Thoracic aorta (tissue), 2 donors: ENCODE data around the gene LTBP1. TPM values are rescaled to one million over a fixed set of nuclear protein-coding genes. Genes with fewer than 3 reads are reported as not detected.
A peak's percentile ranks its signal among the peaks of the same experiment; 100 is the strongest.

Experiments
- ATAC-seq: fragments of 150-250 bp; one replicate; pipeline ENCODE4 v1.8.0; 2017; ENCODE audit warnings: low read depth; ENCODE audit not compliant: insufficient number of reproducible peaks, low FRiP score
- DNase-seq: peaks from one replicate; pipeline ENCODE4 v3.0.0-alpha.2; 2020; ENCODE audit warnings: low spot score
- H3K27ac ChIP-seq, 2 donors: fragments of 200-600 bp; sonication (generic); 1 replicate in 1 of 2; 2 replicates in 1 of 2; pipeline ENCODE4 v1.5.1; 2016; ENCODE audit warnings: mild to moderate bottlenecking in 2 of 2, moderate library complexity in 2 of 2
- H3K27me3 ChIP-seq: fragments of 200-600 bp; sonication (generic); replicated peaks from 2 replicates; pipeline ENCODE4 v1.6.0; 2016; ENCODE audit warnings: mild to moderate bottlenecking; ENCODE audit not compliant: insufficient read depth
- H3K36me3 ChIP-seq: fragments of 200-600 bp; sonication (generic); one replicate; pipeline ENCODE4 v1.5.1; 2016
- H3K4me1 ChIP-seq, 2 donors: fragments of 200-600 bp; sonication (generic); 1 replicate in 1 of 2; 2 replicates in 1 of 2; pipeline versions ENCODE4 v1.5.1 to v1.6.0; 2016; ENCODE audit warnings: low read depth in 2 of 2, mild to moderate bottlenecking in 1 of 2; ENCODE audit not compliant: control insufficient read depth in 1 of 2
- H3K4me3 ChIP-seq: fragments of 200-600 bp; sonication (generic); 2 replicates; pipeline ENCODE4 v1.5.1; 2016; ENCODE audit warnings: mild to moderate bottlenecking
- H3K9me3 ChIP-seq: fragments of 200-600 bp; sonication (generic); 2 replicates; pipeline ENCODE4 v1.5.1; 2016
- total RNA-seq, 2 donors: library from RNA; depleted of rRNA; stranded (reverse); fragments of >200 nt; gene quantifications; one replicate each; pipeline versions ENCODE4 v1.1.0 to v1.2.3, GENCODE V29; 2016
- TF ChIP-seq, protein P1 (sequence below): fragments of 200-600 bp; sonication (generic); IDR thresholded peaks from one replicate; pipeline ENCODE4 v1.5.1; 2019; ENCODE audit warnings: antibody characterized with exemption

The LTBP1 gene
- total RNA-seq, 2 donors from 2014 or later = 584 to 786 TPM

DNA sequence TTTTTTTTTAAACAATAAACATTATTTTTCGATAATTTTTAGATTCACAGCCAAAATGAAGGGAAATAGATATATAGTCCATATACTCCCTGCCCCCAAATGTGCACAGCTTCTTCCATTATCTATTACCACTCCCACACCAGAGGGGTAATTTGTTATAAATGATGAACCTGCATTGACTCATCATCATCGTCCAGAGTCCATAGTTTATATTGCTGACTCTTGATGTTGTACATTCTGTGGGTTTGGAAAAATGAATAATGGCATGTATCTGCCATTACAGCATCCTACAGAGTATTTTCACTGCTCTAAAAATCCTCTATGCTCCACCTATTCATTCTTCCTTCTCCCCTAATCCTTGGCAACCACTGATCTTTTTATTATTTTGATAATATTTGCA lies 121.5 kb downstream of the LTBP1 start:
- Histone ChIP-seq H3K4me1 (peaks cover 21 to 85% of the 10 kb centered on the region in 2 donors), H3K9me3 (no peaks in the 10 kb centered on the region)
- TF ChIP-seq, protein P1, sequence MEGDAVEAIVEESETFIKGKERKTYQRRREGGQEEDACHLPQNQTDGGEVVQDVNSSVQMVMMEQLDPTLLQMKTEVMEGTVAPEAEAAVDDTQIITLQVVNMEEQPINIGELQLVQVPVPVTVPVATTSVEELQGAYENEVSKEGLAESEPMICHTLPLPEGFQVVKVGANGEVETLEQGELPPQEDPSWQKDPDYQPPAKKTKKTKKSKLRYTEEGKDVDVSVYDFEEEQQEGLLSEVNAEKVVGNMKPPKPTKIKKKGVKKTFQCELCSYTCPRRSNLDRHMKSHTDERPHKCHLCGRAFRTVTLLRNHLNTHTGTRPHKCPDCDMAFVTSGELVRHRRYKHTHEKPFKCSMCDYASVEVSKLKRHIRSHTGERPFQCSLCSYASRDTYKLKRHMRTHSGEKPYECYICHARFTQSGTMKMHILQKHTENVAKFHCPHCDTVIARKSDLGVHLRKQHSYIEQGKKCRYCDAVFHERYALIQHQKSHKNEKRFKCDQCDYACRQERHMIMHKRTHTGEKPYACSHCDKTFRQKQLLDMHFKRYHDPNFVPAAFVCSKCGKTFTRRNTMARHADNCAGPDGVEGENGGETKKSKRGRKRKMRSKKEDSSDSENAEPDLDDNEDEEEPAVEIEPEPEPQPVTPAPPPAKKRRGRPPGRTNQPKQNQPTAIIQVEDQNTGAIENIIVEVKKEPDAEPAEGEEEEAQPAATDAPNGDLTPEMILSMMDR = no peak

DNA sequence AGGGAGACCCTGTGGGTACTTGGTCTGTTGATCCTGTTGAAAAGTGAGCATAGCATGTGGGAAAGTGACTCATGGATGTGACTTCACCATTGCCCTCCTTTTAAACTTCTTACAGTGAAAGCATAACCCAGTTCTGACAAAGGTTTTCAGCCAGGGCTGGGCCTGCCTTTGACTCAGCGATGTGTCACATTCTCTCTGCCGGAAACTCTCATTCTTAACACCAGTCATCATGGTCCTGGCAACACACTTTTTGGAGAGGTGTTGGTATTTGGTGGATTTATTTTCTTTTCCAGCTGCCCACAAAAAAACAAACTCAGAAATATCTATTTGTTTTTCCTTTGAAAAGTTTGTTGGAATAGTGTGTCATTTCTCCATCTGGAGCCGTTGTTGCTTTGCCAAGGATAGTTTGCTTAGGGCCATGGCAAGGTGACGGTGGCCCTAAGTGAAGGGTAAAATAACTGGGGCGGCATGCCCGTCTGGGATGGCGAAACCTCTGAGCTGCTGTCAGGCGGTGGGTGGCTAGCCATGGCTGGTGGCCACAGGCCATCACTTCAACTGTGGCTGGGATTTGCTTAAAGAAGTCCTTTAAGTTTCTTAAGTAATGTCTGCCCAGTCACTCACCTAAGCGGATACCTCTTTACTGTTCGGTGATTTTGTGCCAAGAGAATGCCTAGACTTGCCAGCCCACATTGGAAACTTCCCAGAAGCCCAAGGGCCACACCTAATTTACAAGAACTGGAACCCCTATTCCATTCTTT lies 123.3 kb downstream of the LTBP1 start:
- peak overlapping the region; percentile 46 for H3K4me3 ChIP-seq
- TF ChIP-seq, protein P1 = no peak
- peaks cover 20 to 89% of the 10 kb centered on the region in 2 donors for H3K4me1 ChIP-seq
- H3K27me3 ChIP-seq = no peaks in the 10 kb centered on the region
- no peaks in the 10 kb centered on the region for H3K36me3 ChIP-seq
- DNase-seq (peak; percentile 77), ATAC-seq (peak; percentile 98)
- H3K27ac ChIP-seq = peak overlapping the region; percentile 86 to 95
- H3K9me3 ChIP-seq = no peaks in the 10 kb centered on the region

More for the DNA sequence above, 121.5 kb downstream of the LTBP1 start:
- Histone ChIP-seq H3K4me3 (no peak overlapping the region), H3K27ac (peak overlapping the region; percentile 38 to 83), H3K27me3 (no peaks in the 10 kb centered on the region), H3K36me3 (no peaks in the 10 kb centered on the region)
- ATAC-seq (no peak), DNase-seq (no peak)

DNA sequence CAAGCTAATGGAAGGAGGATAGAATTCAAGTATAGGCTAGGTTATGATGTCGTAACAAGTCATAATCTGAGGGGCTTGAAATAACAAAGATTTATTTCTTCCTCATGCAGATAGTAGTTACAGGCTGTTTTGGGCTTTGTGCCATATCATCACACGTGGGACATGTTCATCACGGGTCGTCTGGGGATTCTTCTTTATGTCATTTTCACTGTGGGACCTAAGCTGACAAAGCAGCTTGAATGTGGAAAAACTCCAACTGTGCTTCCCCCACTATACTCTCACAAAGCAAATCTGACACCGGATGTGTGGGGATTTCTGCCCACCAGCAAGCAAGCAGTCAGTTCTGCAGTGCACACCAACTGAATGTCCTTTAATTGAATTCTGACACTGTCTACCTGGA lies 124.8 kb downstream of the LTBP1 start:
- Histone ChIP-seq H3K27ac (peak overlapping the region; percentile 86 to 95), H3K36me3 (no peaks in the 10 kb centered on the region)

DNA sequence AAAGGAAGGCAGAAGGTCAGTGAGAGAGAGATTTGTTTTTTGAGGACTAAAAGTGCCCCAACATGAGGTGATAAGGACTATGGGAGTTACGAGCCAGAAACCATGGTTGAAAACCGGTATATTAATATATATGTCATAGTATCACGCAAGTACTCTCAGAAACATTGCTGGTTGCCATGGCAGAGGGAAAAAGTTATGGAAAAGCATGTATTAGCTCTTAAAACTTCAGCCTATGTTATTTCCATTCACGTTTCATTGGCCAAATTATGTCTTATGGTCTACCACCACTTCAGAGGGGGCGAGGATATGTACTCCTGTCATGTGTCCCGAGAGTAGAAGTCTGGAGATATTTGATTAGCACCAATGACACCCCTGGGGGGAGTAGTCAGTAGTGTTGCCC lies 125.9 kb downstream of the LTBP1 start:
- TF ChIP-seq, protein P1 = no peak

More for the DNA sequence above, 124.8 kb downstream of the LTBP1 start:
- H3K27me3 ChIP-seq = no peaks in the 10 kb centered on the region
- DNase-seq (no peak), ATAC-seq (no peak)
- H3K9me3 ChIP-seq = no peaks in the 10 kb centered on the region
- H3K4me3 ChIP-seq = no peak overlapping the region
- TF ChIP-seq, protein P1 = no peak
- H3K4me1 ChIP-seq = peaks cover 18 to 76% of the 10 kb centered on the region in 2 donors

DNA sequence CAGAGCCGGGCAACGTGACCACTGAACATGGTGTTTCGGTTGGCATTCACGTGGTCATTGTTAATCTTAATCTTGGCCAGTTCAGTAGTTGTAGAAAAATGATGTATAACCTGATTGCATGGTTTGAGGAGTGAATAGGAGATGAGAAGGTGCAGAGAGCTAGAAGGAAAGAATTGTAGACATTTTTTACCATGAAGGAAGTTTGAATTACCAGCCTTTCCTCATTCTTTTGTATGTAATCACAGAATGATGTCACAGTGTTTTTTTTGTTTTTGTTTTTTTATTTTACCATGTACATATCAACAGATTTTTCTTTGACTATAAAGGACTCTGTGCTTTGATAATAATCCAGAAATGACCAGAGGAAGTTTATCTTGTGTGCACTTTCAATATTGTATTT lies 126.3 kb downstream of the LTBP1 start:
- Histone ChIP-seq H3K4me1 (peaks cover 22 to 76% of the 10 kb centered on the region in 2 donors), H3K27ac (peak overlapping the region; percentile 86 to 95), H3K36me3 (no peaks in the 10 kb centered on the region), H3K4me3 (no peak overlapping the region), H3K9me3 (no peaks in the 10 kb centered on the region), H3K27me3 (no peaks in the 10 kb centered on the region)
- TF ChIP-seq, protein P1 = no peak
- ATAC-seq (no peak), DNase-seq (no peak)

More for the DNA sequence above, 125.9 kb downstream of the LTBP1 start:
- no peaks in the 10 kb centered on the region for H3K9me3 ChIP-seq
- H3K27me3 ChIP-seq = no peaks in the 10 kb centered on the region
- DNase-seq = no peak
- no peaks in the 10 kb centered on the region for H3K36me3 ChIP-seq
- ATAC-seq = no peak
- H3K4me3 ChIP-seq = no peak overlapping the region
- H3K27ac ChIP-seq = peak overlapping the region; percentile 86 to 95
- peaks cover 21 to 76% of the 10 kb centered on the region in 2 donors for H3K4me1 ChIP-seq
